Measurements from ENCODE around the gene DLG5.

Gene DLG5

GRCh38 chr10:77890097-77890496 is 36.5 kb downstream of the DLG5 start:
- DNase-seq, result no peak

GRCh38 chr10:77889277-77889903 is 37.2 kb downstream of the DLG5 start:
- no peak for DNase-seq

- DNase-seq, result no peak
Measured at GRCh38 chr10:77888356-77888703, 38.2 kb downstream of the DLG5 start.

GRCh38 chr10:77887631-77888355 is 38.8 kb downstream of the DLG5 start:
- no peak for DNase-seq

GRCh38 chr10:77886795-77887355 is 39.7 kb downstream of the DLG5 start:
- DNase-seq, result no peak

- DNase-seq, result no peak
Measured at GRCh38 chr10:77884181-77884580, 42.4 kb downstream of the DLG5 start.

GRCh38 chr10:77881636-77882035 is 44.9 kb downstream of the DLG5 start:
- DNase-seq, result no peak

- no peak for DNase-seq
Measured at GRCh38 chr10:77881222-77881621, 45.3 kb downstream of the DLG5 start.

- DNase-seq, result no peak
Measured at GRCh38 chr10:77879710-77880109, 46.8 kb downstream of the DLG5 start.

- no peak for DNase-seq
Measured at GRCh38 chr10:77879065-77879464, 47.5 kb downstream of the DLG5 start.

- peak; percentile 3 for DNase-seq
Measured at GRCh38 chr10:77877441-77878344, 48.9 kb downstream of the DLG5 start.

- no peak for DNase-seq
Measured at GRCh38 chr10:77875730-77876129, 50.8 kb downstream of the DLG5 start.

GRCh38 chr10:77874872-77875271 is 51.7 kb downstream of the DLG5 start:
- no peak for DNase-seq

GRCh38 chr10:77873536-77874380 is 52.8 kb downstream of the DLG5 start:
- no peak for DNase-seq

GRCh38 chr10:77872947-77873535 is 53.5 kb downstream of the DLG5 start:
- no peak for DNase-seq

- DNase-seq, result no peak
Measured at GRCh38 chr10:77872151-77872946, 54.2 kb downstream of the DLG5 start.

GRCh38 chr10:77869626-77870420 is 56.7 kb downstream of the DLG5 start:
- no peak for DNase-seq

GRCh38 chr10:77868523-77868922 is 58.0 kb downstream of the DLG5 start:
- no peak for DNase-seq

GRCh38 chr10:77867124-77867719 is 59.3 kb downstream of the DLG5 start:
- DNase-seq, result no peak

- DNase-seq, result no peak
Measured at GRCh38 chr10:77866598-77866997, 60.0 kb downstream of the DLG5 start.

Data from T-helper 9 cell (primary cell).